Measurements from ENCODE around the gene ADAD1. TPM values are rescaled to one million over a fixed set of nuclear protein-coding genes. Genes with fewer than 3 reads are reported as not detected.
"Not testable (repeated sequence)": the region's sequence is repeated elsewhere in the genome, so short reads cannot be mapped to it uniquely, and the experiment has no call there.

Gene ADAD1
- not detected in 2 replicates for polyA plus RNA-seq (2014; cell fraction: cytosol; rRNA removed)
- not detected in 2 replicates for polyA plus RNA-seq (2014; cell fraction: nucleus; rRNA removed)

DNA sequence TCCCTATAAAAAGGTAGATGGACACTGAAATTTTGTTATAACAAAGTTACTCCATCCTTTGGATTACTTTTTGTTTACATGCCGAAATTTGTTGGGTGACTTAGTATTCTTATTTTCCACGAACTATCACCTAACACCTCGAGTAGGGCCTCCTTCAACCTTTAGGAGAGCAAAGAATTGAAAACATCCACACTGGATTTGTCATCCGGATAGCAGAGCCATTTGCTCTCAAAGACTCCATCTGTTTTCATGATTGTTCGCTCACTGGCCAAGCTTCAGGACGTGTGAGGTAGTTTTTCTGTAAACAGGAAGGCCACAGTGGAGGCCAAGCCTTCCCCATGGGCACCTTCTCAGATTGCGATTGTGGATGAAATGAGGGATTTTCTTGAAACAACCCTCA is at the start of gene ADAD1:
Gene ADAD1 (plus strand): TSS at position 301 of the 400 bp plus-strand sequence. CDS start 1,059 bp downstream, outside the sequence.
- DNase-seq (ENCODE audit: low spot score): no peak

DNA sequence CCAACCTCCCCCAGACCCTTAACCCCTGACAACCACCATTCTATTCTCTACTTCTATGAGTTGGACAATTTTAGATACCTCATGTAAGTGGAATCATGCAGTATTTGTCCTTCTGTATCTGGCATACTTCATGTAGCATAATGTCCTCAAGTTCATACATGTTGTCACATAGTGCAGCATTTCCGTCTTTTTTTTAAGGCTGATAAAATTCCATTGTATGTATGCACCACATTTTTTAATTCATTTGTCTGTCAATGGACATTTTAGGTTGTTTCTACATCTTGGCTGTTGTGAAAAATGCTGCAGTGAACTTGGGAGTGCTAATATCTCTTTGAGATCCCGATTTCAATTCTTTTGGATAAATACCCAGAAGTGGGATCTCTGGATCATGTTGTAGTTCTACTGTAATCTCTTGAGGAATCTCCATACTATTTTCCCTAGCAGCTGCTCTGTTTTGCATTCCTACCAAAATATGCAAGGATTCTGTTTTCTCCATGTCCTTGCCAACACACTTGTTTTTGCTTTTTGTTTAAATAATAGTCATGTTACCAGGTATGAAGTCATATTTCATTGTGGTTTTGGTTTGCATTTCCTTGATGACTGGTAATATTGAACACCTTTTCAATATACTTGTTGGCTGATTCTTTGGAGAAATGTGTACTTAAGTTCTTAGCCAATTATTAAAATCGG is 48.8 kb upstream of the ADAD1 start:
- no peak for DNase-seq (ENCODE audit: low spot score)

DNA sequence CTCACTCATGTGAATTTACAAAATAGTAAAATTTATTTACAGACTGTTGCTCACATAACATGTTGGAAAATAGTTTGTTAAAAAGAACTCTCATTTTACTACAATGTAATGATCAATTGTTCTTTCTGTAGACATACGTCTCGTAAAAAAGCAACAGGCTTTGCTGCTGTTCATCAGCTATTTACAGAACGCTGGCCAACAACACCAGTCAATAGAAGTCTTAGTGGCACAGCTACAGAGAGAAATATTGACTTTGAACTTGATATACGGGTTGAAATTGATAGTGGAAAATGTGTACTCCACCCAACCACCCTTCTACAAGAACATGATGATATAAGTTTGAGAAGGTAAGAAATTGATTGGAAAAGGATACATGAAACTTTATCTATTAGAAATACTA is 47.6 kb upstream of the ADAD1 start:
- no peak for DNase-seq (ENCODE audit: low spot score)

DNA sequence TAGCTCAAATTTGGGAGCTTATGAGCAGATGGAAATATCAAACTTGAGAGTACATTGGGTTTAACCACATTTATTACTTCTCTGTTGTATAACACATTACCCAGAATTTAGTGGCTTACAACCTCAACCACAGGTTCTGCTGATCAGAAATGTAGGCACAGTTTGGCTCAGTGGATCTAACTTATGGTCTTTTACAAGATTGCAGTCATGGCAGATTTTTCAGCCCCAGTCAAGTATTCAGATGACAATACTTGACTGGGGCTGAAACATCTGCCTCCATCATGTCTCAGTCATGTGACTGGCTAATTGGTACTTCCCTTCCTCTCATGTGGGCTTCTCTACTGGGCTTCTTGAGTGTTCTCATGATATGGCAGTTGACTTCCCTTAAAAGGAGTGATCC is 44.0 kb upstream of the ADAD1 start:
- DNase-seq (ENCODE audit: low spot score): no peak

DNA sequence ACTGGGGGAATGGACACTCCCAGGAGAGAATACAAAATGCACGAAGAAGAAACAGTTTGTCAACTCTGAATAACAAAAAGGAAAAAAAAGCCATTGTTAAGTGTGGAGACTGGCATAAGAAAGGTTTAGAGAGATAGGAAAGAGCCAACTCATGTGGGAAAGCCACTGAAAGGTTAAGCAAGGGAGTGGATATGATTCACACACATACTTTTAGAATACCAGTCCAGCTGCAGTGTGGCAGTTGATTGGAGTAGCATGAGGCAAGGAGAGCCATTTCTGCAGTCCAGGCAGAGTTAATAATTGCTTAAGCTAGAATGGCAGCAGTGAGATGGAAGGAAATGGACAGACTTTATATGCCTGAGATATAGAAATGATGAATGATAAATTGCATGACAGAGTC is 36.9 kb upstream of the ADAD1 start:
- DNase-seq (ENCODE audit: low spot score): no peak

DNA sequence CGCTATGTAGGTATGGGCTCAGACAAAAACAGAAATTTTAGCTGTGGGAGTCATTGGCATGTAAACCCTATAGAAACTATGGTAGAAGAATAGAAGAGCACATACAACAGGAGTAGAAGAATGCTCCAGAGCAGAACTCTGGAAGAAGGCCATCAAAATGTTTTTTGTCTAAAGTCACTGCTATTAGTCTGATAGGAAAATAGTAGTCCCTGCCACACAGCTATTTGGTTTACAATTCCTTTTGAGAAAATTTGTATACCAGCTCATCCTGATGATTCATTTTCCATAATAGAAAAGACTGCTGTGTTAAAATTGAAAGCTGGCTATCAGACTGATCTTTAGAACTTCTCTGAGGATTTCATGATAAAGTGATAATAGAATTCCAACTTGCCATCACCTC is 32.8 kb upstream of the ADAD1 start:
- no peak for DNase-seq (ENCODE audit: low spot score)

DNA sequence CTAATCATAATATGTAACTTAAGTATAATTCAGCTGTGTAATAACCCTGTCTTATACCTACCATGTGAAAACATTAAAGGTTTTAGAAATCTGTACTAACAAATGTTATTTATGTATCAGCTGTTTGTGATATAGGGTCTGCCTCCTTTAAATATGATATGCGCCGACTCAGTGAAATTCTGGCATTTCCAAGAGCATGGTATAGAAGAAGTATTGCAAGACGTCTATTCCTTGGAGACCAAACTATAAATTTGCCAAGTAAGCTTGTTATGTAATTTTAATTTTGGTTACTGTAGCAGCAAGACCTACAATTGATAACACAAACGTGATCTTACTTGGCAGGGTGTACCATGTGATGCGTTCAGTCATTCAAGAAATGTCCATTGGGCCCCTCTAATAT is 32.3 kb upstream of the ADAD1 start:
- no peak for DNase-seq (ENCODE audit: low spot score)

DNA sequence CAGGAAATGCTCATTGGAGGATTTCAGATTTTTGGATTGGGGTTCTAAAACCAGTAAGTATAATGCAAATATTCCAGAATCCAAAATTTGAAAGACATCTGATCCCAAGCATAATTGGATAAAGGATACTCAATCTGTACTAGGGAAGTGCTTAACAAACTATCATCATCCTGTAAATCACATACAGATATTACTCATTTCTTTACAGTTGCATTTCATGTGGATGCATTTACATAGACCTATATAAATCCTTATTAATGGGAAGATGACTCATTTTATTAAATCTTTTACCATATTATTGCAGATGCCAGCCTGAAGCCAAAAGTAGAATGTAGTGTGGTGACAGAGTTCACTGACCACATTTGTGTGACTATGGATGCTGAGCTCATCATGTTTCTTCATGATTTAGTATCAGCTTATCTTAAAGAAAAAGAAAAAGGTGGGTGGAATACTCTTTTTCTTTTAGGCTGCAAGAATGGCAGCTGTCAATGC is 22.4 kb upstream of the ADAD1 start:
- no peak for DNase-seq (ENCODE audit: low spot score)

DNA sequence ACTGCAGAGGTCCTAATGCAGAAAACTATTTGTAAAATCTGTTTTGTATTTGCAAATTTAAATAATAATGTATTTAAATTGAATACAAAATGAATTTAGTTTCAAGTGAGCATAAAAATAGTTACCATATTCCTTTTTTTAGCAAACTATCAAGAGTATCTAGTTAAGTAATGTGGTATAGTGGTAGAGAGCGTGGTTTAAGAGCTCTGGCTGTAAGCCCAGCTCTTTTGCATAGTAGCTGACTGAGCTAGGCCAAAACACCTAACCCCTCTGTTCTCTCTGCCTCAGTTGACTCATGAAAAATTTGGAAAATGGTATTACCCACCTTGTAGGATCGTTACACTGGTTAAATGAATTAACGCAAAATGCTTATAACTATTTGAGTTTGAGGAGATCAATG is 18.1 kb upstream of the ADAD1 start:
- no peak for DNase-seq (ENCODE audit: low spot score)

DNA sequence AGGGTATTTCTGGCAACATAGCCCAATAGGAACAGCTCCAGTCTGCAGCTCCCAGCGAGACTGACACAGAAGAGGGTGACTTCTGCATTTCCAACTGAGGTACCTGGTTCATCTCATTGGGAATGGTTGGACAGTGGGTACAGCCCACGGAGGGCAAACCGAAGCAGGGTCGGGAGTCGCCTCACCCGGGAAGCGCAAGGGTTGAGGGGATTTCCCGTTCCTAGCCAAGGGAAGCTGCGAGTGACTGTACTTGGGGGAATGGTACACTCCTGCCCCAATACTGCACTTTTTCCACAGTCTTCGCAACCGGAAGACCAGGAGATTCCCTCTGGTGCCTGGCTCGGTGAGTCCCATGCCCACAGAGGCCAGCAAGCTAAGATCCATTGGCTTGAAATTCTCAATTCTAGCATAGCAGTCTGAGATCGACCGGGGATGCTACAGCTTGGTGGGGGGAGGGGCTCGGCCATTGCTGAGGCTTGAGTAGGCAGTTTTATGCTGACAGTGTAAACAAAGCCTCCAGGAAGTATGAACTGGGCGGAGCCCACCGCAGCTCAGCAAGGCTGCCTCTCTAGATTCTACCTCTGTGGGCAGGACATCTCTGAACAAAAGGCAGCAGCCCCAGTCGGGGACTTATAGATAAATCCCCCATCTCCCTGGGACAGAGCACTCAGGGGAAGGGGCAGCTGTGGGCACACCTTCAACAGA is 14.0 kb upstream of the ADAD1 start:
- no peak for DNase-seq (ENCODE audit: low spot score)

DNA sequence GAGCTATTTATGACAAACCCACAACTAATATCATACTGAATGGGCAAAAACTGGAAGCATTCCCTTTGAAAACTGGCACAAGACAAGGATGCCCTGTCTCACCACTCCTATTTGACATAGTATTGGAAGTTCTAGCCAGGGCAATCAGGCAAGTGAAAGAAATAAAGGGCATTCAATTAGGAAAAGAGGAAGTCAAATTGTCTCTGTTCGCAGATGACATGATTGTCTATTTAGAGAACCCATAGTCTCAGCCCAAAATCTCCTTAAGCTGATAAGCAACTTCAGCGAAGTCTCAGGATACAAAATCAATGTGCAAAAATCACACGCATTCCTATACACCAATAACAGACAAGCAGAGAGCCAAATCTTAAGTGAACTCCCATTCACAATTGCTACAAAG is 10.0 kb upstream of the ADAD1 start:
- not testable (repeated sequence) for DNase-seq (ENCODE audit: low spot score)

DNA sequence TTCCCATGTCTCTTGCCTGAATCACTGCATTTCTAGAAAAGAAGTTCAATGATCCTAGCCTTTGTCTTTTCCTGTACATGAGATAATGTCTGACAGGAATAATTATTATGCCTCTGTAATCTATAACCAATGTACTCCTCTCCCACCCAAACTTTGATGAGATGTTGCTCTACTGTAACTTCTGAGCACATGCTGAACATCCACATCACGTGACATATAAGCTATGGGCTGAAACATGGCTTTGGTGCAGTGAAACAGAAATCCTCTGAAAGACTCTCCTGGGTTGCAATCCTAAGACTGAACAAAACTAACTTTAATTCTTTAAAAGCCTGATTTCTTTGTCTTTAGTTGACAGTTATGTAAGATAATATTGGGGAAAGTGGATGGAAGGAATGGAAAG is 1.5 kb upstream of the ADAD1 start:
- no peak for DNase-seq (ENCODE audit: low spot score)

DNA sequence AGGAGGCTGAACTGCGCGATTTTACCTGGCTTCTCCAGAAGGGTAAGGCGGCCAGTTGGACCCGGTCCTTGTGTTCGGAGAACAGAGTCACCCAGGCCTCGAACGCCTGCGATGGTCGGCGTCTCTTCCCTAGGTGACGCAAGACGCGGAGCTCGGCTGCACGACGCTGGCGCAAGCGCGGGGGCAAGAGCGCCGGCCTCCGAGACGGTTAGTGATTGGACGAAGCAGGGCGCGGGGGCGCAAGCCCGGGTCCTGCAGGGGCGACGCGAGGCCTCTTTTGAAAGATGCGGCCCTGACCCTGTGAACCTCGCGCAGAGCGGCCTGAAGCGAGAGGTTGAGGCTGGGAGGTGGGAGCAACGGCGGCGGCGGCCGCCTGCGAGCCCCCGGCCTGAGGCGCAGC is 428 bp downstream of the ADAD1 start:
- no peak for DNase-seq (ENCODE audit: low spot score)

DNA sequence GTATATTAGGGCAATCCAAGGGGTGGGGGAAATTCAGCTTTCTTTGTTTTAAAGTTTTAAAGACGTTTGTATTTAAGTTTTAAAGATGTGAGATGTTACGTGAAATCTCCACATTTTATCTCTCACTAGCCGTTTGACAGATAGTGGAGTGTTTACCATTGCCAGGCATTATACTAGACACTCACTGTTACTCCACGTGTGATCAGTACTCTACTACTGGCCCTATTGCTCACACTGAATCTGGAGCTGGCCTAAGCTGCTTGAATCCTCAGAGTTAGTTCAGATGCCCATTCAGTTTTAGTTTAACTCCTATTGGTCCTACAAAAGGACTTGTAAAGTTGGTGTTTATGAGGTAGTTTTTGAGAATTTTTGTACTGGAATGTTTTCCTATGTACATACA is 4.5 kb downstream of the ADAD1 start:
- no peak for DNase-seq (ENCODE audit: low spot score)

DNA sequence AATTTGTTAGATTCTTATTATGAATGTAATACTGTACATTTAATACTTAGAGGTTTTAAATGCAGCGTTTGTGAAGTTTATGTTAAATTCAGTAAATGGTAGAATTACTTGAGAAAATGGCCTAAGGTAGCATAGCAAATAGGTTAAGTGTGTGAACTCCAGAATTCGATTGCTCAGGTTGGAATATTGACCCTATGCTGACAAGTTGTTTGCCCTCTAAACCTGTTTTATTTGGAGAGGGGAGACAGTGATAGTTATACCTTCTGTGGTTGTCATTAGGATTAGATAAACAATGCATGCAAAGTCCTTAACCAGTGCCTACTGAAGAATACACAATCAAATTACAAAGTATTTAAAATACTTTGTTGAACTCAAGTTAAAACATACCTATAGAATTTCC is 5.4 kb downstream of the ADAD1 start:
- no peak for DNase-seq (ENCODE audit: low spot score)

DNA sequence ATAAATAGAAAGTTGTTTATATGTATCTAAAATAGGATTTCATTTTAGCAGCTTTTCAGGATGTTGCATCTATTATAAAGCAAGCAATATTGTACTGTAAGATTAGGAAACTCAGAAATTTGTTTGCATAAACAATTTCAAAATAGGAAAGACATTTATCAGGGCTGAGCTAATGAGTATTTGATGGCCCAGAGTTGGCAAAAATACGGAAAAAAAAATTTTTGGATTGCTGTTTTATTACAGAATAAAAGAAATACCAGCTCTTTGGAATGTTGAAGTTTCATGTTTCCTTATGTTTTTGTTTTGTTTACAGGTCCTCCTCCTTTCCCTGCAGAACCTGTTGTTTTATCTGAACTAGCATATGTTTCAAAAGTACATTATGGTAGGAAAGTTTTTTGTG is 14.5 kb downstream of the ADAD1 start:
- DNase-seq (ENCODE audit: low spot score): no peak

DNA sequence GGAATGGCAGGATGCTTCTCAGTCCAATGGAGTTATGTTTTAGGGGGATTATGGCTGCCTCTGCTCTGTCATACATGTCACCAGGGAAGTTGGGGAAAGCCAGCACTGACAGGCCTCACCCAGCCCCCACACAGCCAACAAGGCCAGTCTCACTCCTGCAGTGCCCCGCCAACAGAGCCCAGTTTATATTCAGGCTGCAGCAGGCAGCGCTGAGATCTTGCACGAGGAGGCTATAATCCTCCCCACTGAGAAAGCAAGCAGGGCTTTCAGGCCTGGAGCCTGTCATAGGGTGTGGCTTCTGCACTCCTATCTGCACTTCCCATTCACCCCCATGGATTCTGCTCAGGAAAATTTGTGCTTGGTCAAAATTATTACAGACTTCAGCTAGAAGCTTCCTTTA is 25.1 kb downstream of the ADAD1 start:
- no peak for DNase-seq (ENCODE audit: low spot score)

DNA sequence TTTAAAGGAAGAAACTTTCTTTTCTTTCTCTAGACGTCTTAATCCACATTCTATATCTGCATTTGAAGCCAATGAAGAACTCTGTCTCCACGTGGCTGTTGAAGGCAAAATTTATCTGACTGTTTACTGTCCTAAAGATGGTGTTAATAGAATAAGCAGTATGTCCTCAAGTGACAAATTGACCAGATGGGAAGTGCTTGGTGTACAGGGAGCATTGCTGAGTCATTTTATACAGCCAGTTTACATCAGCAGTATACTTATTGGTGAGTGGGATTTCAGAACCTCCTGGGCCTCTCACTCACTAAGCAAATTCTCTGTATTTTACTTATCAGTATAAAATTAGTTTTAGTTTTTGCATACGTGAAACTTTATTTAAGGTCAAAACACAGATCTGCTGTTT is 33.7 kb downstream of the ADAD1 start:
- no peak for DNase-seq (ENCODE audit: low spot score)

DNA sequence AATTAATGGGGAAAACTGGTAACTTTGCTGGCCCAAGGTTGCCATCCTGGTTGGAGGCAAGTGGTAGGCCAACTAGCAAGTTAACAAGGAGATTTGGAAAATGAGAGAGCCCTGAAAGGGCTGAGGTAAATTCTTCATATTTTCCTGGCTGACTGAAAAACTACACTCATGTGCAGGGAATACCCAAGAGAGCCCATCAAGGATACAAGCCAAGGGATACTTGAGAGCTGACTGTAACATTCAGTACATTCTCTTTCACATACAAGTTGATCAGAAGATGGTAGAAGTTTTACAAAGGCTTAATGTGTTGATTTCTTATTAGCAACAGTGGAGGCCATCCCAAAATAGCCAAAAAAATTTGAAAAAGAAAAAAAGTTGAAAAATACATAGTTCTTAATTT is 44.4 kb downstream of the ADAD1 start:
- DNase-seq (ENCODE audit: low spot score): no peak

DNA sequence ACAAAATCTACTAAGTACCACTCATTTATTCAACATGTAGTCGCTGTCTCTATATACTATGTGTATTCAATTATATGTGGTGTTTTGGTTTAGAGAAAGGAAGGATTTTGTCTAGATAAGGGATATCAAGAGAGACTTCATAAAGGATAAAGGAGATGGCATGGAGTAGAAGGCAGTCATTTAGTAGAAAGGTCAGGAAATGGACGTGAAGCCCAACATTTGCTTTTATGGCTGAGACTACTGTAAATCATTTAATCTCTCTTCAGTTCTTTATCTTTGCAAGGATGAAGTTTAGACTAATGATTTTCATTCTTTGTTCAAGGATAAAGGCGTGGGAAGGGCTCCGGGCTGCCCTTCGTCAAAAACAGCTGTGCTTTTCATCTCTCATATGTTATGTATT is 52.5 kb downstream of the ADAD1 start:
- DNase-seq (ENCODE audit: low spot score): no peak

DNA sequence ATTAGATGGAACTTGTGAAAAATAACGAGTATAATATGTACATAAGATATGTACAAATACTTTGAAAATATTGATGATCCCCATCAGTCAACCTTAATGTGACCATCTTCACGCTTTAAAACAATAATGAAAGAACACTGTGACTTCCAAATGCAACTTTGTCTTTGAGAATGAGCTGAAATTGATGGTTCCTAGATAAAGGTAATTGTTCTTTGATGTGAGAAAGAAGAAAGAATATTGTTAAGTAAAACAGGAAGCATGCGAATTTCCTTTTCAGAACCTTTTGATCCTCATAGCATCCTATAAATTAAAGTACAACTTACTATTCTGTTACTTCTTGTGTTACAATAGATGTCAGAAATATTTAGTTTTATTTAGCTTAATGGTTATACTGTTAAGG is 55.5 kb downstream of the ADAD1 start:
- no peak for DNase-seq (ENCODE audit: low spot score)

DNA sequence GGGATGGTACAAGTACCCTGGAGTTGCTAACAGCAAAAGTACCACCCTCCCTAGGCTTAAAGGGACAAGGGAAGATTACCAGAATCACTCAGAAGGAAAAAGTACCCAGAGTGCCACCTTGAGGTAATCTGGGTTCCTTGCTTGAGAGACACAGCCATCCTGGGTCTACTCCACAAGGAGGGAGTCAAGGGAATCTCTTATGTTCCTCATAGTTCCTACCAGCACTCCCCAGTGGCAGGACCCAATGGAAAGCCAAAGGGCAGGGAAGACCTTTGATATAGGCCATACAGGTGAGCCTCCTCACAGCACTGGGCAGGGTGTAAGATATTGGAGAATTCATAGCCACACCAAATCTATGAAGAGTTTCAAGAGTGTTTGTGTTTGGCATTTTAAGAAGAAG is 72.0 kb downstream of the ADAD1 start:
- no peak for DNase-seq (ENCODE audit: low spot score)

DNA sequence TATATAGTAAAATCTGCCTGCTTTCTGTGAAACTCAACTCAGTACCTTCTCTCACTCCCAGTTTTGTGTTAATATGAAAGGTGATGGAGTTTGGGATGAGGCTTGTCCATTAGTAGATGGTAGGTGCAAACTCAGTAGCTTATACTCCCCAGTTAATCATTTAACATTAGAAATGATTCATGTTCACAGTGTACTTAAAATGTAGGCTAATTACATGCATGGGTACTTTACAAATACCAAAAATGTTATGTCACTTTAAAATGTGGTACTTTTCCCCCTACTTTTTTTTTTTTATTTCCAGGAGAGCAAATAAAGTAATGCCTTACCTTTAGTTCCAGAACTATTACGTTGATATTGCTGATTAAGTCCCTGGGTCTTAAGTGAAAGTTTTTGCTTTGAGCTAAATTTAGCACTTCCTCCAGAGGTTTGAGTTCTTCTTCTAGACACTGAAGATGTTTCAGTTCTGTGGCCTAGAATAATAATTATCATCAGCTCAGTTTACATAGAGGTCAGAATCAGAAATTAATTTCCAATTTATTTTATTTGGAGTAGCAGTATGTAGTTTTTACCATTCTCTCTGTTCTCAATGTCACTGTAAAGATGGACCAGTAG is 74.7 kb downstream of the ADAD1 start:
- no peak for DNase-seq (ENCODE audit: low spot score)
